Neutrophil (primary cell): ENCODE results near the gene NBAS.

Source experiments
- H3K27ac ChIP-seq: fragments of 200-600 bp; sonication (generic); 2 replicates; pipeline ENCODE4 v1.5.1; 2016; ENCODE audit warnings: mild to moderate bottlenecking, moderate library complexity
- H3K27me3 ChIP-seq: fragments of 200-600 bp; sonication (generic); 2 replicates; pipeline ENCODE4 v1.6.0; 2016; ENCODE audit warnings: mild to moderate bottlenecking
- H3K36me3 ChIP-seq: fragments of 200-600 bp; sonication (generic); 2 replicates; pipeline ENCODE4 v1.5.1; 2017
- H3K4me1 ChIP-seq, 2 experiments: fragments of 200-600 bp in 1 of 2; sonication (generic) in 1 of 2; 1 replicate in 1 of 2; 2 replicates in 1 of 2; pipeline versions ENCODE4 v1.5.1 to v1.6.1; 2013 to 2016; ENCODE audit warnings: low read depth in 1 of 2, low read length in 1 of 2, mild to moderate bottlenecking in 1 of 2, moderate library complexity in 1 of 2; ENCODE audit not compliant: control insufficient read depth in 1 of 2, insufficient read depth in 1 of 2
- H3K4me3 ChIP-seq, 2 experiments: fragments of 200-600 bp in 1 of 2; sonication (generic) in 1 of 2; 1 replicate in 1 of 2; 2 replicates in 1 of 2; pipeline ENCODE4 v1.5.1; 2013 to 2016; ENCODE audit warnings: low read depth in 1 of 2, low read length in 1 of 2, mild to moderate bottlenecking in 1 of 2, moderate library complexity in 1 of 2
- H3K9me3 ChIP-seq: fragments of 200-600 bp; sonication (generic); 2 replicates; pipeline ENCODE4 v1.5.1; 2016
- CTCF ChIP-seq: fragments of 200-600 bp; sonication (generic); IDR thresholded peaks from 2 replicates; pipeline ENCODE4 v1.5.1; 2016; ENCODE audit warnings: antibody characterized with exemption

Gene NBAS

GRCh38 chr2:15510552-15510951, 50.6 kb downstream of the NBAS start:
- Histone ChIP-seq H3K9me3 (no peaks in the 10 kb centered on the region), H3K36me3 (peaks cover 33% of the 10 kb centered on the region), H3K4me1 (no peaks in the 10 kb centered on the region), H3K4me3 (no peak overlapping the region), H3K27ac (no peak overlapping the region), H3K27me3 (no peaks in the 10 kb centered on the region)
- TF ChIP-seq CTCF, result no peak

GRCh38 chr2:15510131-15510530, 51.0 kb downstream of the NBAS start:
- no peaks in the 10 kb centered on the region for H3K9me3 ChIP-seq
- H3K27ac ChIP-seq, result no peak overlapping the region
- no peak for TF ChIP-seq CTCF
- no peaks in the 10 kb centered on the region for H3K4me1 ChIP-seq
- no peak overlapping the region for H3K4me3 ChIP-seq
- H3K27me3 ChIP-seq, result no peaks in the 10 kb centered on the region
- peaks cover 33% of the 10 kb centered on the region for H3K36me3 ChIP-seq

GRCh38 chr2:15507697-15508096, 53.4 kb downstream of the NBAS start:
- Histone ChIP-seq H3K36me3 (peaks cover 44% of the 10 kb centered on the region), H3K4me1 (no peaks in the 10 kb centered on the region), H3K27ac (no peak overlapping the region), H3K27me3 (no peaks in the 10 kb centered on the region), H3K9me3 (no peaks in the 10 kb centered on the region), H3K4me3 (no peak overlapping the region)
- no peak for TF ChIP-seq CTCF

GRCh38 chr2:15507061-15507460, 54.1 kb downstream of the NBAS start:
- H3K4me3 ChIP-seq, result no peak overlapping the region
- H3K9me3 ChIP-seq, result no peaks in the 10 kb centered on the region
- H3K4me1 ChIP-seq, result no peaks in the 10 kb centered on the region
- H3K27ac ChIP-seq, result no peak overlapping the region
- no peaks in the 10 kb centered on the region for H3K27me3 ChIP-seq
- H3K36me3 ChIP-seq, result peaks cover 46% of the 10 kb centered on the region
- no peak for TF ChIP-seq CTCF

GRCh38 chr2:15506229-15506819, 54.8 kb downstream of the NBAS start:
- Histone ChIP-seq H3K4me3 (no peak overlapping the region), H3K4me1 (no peaks in the 10 kb centered on the region), H3K36me3 (peaks cover 50% of the 10 kb centered on the region), H3K27ac (no peak overlapping the region), H3K9me3 (no peaks in the 10 kb centered on the region), H3K27me3 (no peaks in the 10 kb centered on the region)
- TF ChIP-seq CTCF, result no peak
